GM12873 (cell line): ENCODE results near the gene AKR7A2.

Source experiments
- TF ChIP-seq, protein P1 (sequence below): IDR thresholded peaks from 2 replicates; pipeline ENCODE4 v1.5.1; 2012; ENCODE audit warnings: low read depth, mild to moderate bottlenecking, moderate library complexity, low read length, control low read depth; ENCODE audit not compliant: insufficient read depth; ENCODE audit errors: missing control alignments

Gene AKR7A2

DNA sequence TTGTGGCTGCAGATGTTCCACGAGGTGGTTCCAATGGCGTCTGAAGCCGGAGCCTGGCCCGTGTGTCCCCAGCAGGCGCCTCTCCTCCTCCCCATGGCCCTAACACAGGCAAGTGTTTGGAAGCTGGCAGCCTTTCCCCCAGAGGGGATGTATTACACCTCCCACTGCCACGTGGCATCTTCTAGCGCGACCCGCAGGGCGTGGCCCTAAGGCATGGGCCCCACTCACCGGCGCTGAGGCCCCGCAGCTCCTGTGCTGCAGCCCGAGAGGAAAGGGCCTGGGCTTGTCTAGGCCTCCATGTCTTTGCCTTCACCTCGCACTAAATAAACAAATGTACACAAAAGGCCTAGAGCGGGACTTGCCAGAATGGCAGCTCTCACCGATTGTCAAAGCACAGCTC is 38.1 kb upstream of the AKR7A2 start:
- TF ChIP-seq, protein P1, sequence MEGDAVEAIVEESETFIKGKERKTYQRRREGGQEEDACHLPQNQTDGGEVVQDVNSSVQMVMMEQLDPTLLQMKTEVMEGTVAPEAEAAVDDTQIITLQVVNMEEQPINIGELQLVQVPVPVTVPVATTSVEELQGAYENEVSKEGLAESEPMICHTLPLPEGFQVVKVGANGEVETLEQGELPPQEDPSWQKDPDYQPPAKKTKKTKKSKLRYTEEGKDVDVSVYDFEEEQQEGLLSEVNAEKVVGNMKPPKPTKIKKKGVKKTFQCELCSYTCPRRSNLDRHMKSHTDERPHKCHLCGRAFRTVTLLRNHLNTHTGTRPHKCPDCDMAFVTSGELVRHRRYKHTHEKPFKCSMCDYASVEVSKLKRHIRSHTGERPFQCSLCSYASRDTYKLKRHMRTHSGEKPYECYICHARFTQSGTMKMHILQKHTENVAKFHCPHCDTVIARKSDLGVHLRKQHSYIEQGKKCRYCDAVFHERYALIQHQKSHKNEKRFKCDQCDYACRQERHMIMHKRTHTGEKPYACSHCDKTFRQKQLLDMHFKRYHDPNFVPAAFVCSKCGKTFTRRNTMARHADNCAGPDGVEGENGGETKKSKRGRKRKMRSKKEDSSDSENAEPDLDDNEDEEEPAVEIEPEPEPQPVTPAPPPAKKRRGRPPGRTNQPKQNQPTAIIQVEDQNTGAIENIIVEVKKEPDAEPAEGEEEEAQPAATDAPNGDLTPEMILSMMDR, result no peak

DNA sequence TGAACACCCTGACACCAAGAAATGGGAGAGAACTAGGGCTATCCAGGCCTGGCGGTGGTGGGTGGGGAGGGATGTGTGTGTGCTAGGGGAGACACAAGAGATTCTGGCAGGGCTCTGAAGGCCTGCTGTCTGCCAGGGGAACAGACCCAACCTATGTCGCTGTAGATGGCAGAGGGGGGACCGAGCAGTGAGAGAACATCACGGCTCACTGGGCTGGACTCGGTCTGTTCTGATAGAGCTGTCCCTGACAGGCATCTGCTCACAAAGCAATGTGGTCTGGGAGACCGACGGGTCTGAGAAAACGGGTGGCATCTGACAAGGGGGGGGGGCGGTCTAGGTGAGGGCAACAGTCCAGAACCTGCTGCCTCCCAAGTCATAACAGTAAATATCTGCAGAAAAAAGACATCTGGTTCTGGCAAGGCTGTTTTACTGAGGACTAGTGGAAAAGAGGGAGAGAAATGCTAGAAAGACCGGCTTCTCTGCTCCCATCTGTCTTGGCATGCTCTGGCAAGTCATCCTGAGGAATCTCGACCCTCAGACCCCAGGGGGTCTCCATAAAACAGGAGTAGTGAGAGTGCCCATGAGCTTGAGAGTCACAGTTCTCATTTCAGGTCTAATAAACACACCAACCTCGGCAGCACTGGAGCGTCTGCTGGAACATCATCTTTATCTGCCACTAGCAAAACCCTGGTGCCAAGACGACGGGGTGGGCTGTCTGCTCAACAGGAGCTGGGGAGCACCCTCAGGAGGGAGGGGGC is 36.7 kb upstream of the AKR7A2 start:
- TF ChIP-seq, protein P1, result no peak

DNA sequence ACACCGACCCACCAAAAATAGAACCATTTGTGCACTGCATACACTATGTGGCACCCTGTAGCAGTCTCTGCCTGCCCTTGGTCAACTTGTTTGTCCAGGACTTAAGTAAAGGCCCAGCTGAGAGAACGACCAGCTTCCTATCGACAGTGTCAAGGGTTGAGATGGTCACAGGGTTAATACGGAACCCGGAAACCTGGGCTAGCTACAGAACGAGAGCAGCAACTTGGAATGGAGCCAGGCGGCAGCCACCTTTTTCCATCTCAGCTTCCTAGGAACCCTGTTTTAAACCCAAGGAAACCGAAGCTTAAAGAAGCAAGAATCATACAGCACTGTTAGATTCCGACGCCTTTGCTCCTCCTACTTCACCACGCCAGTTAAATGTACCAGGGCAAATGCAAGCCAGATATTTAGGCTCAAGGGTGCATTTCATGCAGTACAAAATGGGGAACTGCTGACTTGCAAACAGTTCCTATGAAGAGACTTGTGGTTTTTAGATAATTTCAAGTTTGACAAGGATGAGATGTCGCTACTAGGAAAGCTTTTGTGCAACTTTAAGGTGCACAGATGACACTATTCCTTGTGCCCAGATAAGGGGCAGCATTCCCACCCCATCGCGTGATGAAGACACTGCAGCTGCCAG is 35.7 kb upstream of the AKR7A2 start:
- TF ChIP-seq, protein P1, result no peak

DNA sequence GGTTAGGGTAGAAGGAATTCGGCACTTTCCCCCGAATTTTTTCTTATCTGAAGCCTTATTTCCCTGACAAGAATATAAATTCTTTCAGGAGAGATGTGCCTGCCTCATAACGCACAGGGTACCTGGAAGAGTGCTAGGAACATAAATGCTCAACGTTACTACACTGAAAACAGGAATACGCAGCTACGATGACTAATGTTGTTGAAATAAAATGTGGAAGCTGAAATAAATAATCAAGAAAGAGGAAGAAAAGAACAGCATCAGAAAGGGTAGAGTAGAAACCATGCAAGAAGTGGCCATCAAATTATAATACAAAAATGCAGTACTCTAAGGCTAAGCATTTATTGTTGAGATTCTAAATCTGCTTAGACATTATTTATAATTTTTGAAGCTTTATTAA is 34.1 kb upstream of the AKR7A2 start:
- TF ChIP-seq, protein P1, result no peak

DNA sequence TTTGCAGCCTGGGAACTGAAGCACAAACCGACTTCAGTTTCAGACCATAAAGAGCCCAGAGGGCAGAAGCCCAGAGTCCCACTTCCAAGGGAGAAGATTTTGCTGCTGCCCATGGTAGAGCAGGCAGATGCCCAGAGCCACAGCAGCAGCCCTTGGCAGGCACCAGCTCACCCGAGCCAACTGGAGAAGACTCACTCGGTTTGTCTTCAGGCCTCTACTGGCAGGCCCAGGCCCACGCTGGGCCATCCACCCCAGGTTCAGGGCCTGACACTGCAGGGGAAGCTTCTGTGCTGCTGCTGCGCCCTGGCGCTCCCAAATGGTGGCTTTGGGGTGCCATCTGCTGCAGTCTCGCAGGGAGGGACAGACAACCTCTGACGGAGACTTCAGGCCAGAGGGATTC is 33.4 kb upstream of the AKR7A2 start:
- TF ChIP-seq, protein P1, result no peak

DNA sequence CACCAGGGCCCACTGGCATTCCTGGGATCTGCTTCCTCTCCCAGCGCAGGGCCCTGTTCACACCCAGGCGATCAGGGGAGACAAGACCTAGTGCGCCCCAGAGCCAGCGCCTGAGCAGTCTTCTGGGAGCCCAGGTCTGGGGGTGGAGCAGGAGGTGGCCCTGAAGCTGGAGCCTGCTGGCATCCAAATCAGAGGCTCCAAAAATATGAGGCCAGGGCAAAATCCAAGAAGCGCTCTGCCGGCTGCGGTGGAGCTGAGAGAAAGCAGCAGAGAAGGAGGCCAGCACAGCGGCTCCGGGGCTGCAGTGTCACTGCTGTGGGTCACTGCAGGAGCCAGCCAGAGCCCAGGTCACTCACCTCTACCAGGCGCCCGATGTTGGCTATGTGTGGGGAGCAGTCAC is 32.9 kb upstream of the AKR7A2 start:
- TF ChIP-seq, protein P1, result no peak

DNA sequence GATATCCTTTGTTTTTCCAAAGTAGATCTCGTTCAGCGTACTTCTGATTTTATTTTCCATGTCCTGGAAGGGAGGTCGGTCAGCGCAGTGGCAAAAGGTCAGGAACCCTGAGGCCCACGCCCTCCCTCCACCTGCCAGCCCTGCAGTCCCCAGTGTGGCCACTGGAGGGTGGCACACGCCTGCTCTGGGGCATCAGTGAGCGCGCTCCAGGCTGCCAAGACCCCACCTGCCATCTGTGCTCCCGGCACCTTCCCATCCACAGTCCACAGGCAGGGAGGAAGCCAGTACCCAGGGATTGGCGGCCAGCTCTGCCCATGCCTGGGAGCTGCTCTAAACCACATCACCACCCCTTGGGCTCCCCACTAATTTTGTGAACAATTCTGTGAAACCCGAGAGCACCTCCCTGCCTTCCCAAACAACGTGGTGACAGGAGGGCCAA is 32.4 kb upstream of the AKR7A2 start:
- TF ChIP-seq, protein P1, result peak; percentile 89
